HEK293T (cell line): ENCODE results near the gene DNAAF5.
"Not testable (repeated sequence)": the region's sequence is repeated elsewhere in the genome, so short reads cannot be mapped to it uniquely, and the experiment has no call there.

Experiments
- CTCF ChIA-PET: fragments of 350-600 bp; formaldehyde crosslinking; extraction: SDS; loops from one replicate; lab custom pipeline; 2021; ENCODE audit warnings: antibody characterized with exemption, inconsistent platforms; lab: Yijun Ruan, JAX
- POLR2A ChIA-PET: fragments of 350-600 bp; formaldehyde crosslinking; extraction: SDS; loops from one replicate; lab custom pipeline; 2020; ENCODE audit warnings: antibody characterized with exemption, inconsistent platforms; lab: Yijun Ruan, JAX
- DNase-seq: peaks from one replicate; pipeline ENCODE4 v3.0.0; 2012; ENCODE audit warnings: mixed read lengths; ENCODE audit errors: extremely low spot score
- ARNT ChIP-seq: fragments of 450-650 bp; IDR thresholded peaks from 2 replicates; pipeline ENCODE4 v1.6.1; 2017; ENCODE audit warnings: mild to moderate bottlenecking
- BHLHE40 ChIP-seq: fragments of 450-650 bp; IDR thresholded peaks from 2 replicates; pipeline ENCODE4 v1.6.1; 2016; ENCODE audit warnings: mild to moderate bottlenecking, moderate library complexity, borderline replicate concordance
- CTBP1 ChIP-seq: fragments of 450-650 bp; IDR thresholded peaks from 2 replicates; pipeline ENCODE4 v1.6.1; 2016; ENCODE audit warnings: borderline replicate concordance
- ELF4 ChIP-seq: fragments of 450-650 bp; IDR thresholded peaks from 2 replicates; pipeline ENCODE4 v1.6.1; 2017; ENCODE audit warnings: antibody characterized with exemption
- FOXA1 ChIP-seq: fragments of 450-650 bp; IDR thresholded peaks from 2 replicates; pipeline ENCODE4 v1.6.1; 2016; ENCODE audit warnings: mild to moderate bottlenecking
- FOXK2 ChIP-seq: fragments of 450-650 bp; IDR thresholded peaks from 2 replicates; pipeline ENCODE4 v1.6.1; 2016; ENCODE audit warnings: mild to moderate bottlenecking
- FOXM1 ChIP-seq: fragments of 450-650 bp; IDR thresholded peaks from 2 replicates; pipeline ENCODE4 v1.6.1; 2017; ENCODE audit warnings: mild to moderate bottlenecking, borderline replicate concordance
- HDGF ChIP-seq: fragments of 450-650 bp; IDR thresholded peaks from 2 replicates; pipeline ENCODE4 v1.6.1; 2017; ENCODE audit warnings: antibody characterized with exemption, borderline replicate concordance
- L3MBTL2 ChIP-seq: fragments of 450-650 bp; conservative IDR thresholded peaks from 2 replicates; pipeline ENCODE4 v1.6.1; 2016; ENCODE audit warnings: mild to moderate bottlenecking
- LEF1 ChIP-seq: fragments of 450-650 bp; IDR thresholded peaks from 2 replicates; pipeline ENCODE4 v1.6.1; 2017; ENCODE audit warnings: mild to moderate bottlenecking, borderline replicate concordance
- NFRKB ChIP-seq: fragments of 450-650 bp; IDR thresholded peaks from 2 replicates; pipeline ENCODE4 v1.6.1; 2016; ENCODE audit warnings: mild to moderate bottlenecking, moderate library complexity
- PKNOX1 ChIP-seq: fragments of 450-650 bp; IDR thresholded peaks from 2 replicates; pipeline ENCODE4 v1.6.1; 2016
- SP1 ChIP-seq: fragments of 450-650 bp; IDR thresholded peaks from 2 replicates; pipeline ENCODE4 v1.6.1; 2017
- SUZ12 ChIP-seq: fragments of 450-650 bp; IDR thresholded peaks from 2 replicates; pipeline ENCODE4 v1.6.1; 2016; ENCODE audit warnings: mild to moderate bottlenecking
- TARDBP ChIP-seq: fragments of 450-650 bp; IDR thresholded peaks from 2 replicates; pipeline ENCODE4 v1.6.1; 2016
- ZNF384 ChIP-seq: fragments of 450-650 bp; IDR thresholded peaks from 2 replicates; pipeline ENCODE4 v1.6.1; 2016

The DNAAF5 gene

GRCh38 chr7:747186-747585 lies 20.7 kb downstream of the DNAAF5 start:
- ChIA-PET POLR2A (no interaction called here), CTCF (no interaction called here)
- TF ChIP-seq HDGF (no peak), ELF4 (no peak), L3MBTL2 (no peak), BHLHE40 (no peak), FOXM1 (no peak), PKNOX1 (no peak), FOXA1 (no peak)
- DNase-seq = no peak

DNA sequence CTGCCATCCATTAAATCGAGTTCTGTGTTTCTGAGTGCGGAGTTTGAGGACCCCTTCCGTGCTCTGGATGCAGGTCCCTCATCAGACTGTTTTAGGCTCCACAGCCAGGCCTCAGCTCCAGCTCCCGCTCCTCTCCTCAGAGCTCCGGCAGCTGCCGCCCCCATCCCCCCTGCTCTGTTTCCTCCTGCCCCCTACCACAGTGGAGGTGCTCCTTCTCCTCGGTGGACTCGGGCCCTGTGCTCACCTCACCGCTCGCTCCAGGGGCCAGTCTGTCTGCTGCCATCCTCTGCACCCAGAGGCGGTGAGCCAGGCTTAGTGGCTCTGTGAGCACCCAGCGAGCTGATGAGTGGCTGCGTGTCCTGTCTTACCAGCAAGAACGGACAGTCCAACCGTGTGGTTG lies 21.9 kb downstream of the DNAAF5 start:
- no peak for DNase-seq

GRCh38 chr7:749140-749551 lies 22.6 kb downstream of the DNAAF5 start:
- TF ChIP-seq PKNOX1 (no peak), NFRKB (no peak), SUZ12 (no peak), FOXA1 (no peak), SP1 (no peak), ZNF384 (no peak), HDGF (no peak), FOXK2 (no peak), ELF4 (no peak), ARNT (no peak), BHLHE40 (no peak), CTBP1 (no peak), L3MBTL2 (no peak), LEF1 (no peak), TARDBP (no peak), FOXM1 (no peak)
- ChIA-PET POLR2A (no interaction called here), CTCF (no interaction called here)
- DNase-seq = no peak

More for the DNA sequence above, 21.9 kb downstream of the DNAAF5 start:
- TF ChIP-seq PKNOX1 = no peak
- TF ChIP-seq CTBP1 = no peak
- no peak for TF ChIP-seq L3MBTL2
- POLR2A ChIA-PET = no interaction called here
- CTCF ChIA-PET = no interaction called here

- no peak for DNase-seq
- ChIA-PET POLR2A (no interaction called here), CTCF (no interaction called here)
- no peak for TF ChIP-seq ARNT
- no peak for TF ChIP-seq SUZ12
- no peak for TF ChIP-seq FOXK2
Observed at GRCh38 chr7:750111-750905, 23.8 kb downstream of the DNAAF5 start.

DNA sequence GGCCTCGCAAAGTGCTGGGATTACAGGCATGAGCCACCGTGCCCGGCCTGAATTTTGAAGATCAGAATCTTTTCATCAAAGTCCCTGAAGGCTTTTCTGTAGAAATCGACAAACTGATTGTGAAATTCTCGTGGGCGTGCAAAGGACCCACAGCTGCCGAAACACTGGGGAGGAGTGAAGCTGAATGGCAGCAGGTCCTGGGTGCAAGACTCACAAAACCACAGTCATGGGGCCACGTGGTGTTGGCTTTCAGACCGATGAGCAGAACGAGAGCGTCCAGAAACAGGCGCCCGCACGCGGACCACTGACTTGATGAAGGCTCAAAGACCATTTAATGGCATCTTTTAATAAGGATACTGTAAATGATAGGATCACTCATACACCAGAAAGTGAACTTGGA lies 25.3 kb downstream of the DNAAF5 start:
- no peak for DNase-seq
- ChIA-PET POLR2A (no interaction called here), CTCF (interaction anchor here (0.6 kb wide), 1 partner anchor 16 kb away, joined by 4 read pairs; no protein-coding TSS in a partner anchor)
- no peak for TF ChIP-seq ELF4
- TF ChIP-seq PKNOX1 = no peak
- TF ChIP-seq ZNF384 = no peak
- TF ChIP-seq FOXA1 = no peak
- no peak for TF ChIP-seq NFRKB
- TF ChIP-seq L3MBTL2 = no peak
- TF ChIP-seq SUZ12 = no peak
- TF ChIP-seq HDGF = no peak
- no peak for TF ChIP-seq CTBP1
- no peak for TF ChIP-seq SP1
- no peak for TF ChIP-seq ARNT
- no peak for TF ChIP-seq TARDBP
- TF ChIP-seq LEF1 = no peak
- no peak for TF ChIP-seq FOXK2
- no peak for TF ChIP-seq BHLHE40
- no peak for TF ChIP-seq FOXM1

DNA sequence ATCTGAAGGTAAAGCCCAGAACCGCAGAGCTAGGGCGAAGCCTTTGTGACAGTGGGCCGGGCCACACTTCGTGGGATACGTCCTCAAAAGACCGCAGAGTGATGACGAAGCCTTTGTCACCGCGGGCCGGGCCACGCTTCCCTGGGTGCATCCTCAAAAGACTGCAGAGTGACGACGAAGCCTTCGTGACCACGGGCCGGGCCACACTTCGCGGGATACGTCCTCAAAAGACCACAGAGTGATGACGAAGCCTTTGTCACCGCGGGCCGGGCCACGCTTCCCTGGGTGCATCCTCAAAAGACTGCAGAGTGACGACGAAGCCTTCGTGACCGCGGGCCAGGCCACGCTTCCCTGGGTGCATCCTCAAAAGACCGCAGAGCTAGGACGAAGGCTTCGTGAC lies 25.8 kb downstream of the DNAAF5 start:
- DNase-seq, CTCF ChIA-PET, POLR2A ChIA-PET: not testable (repeated sequence)
